T follicular helper cell (primary cell): ENCODE measurements around the gene NOXA1.
"Not testable (repeated sequence)": the region's sequence is repeated elsewhere in the genome, so short reads cannot be mapped to it uniquely, and the experiment has no call there.

Experiments used
- DNase-seq: peaks from one replicate; pipeline ENCODE4 v3.0.0-alpha.2; 2020; ENCODE audit warnings: low read depth
- total RNA-seq, 2 experiments: gene quantifications; one replicate each; lab custom pipeline; 2026; lab: John Stamatoyannopoulos, UW

The NOXA1 gene
- 1.2 to 5.8 reads per million in 2 experiments for total RNA-seq

- DNase-seq = peak; percentile 86
These were observed at the start of gene NOXA1, which contains the start of gene EXD3 for GRCh38 chr9:137422604-137423513. Gene NOXA1 (plus strand): TSS chr9:137423393. CDS start chr9:137423530, 137 bp downstream. Gene EXD3 (minus strand): TSS chr9:137423162. CDS start chr9:137395357, 27,805 bp downstream.

- DNase-seq = no peak
These were observed 49.6 kb upstream of the NOXA1 start for GRCh38 chr9:137373611-137373980.

- DNase-seq = no peak
These were observed 48.9 kb upstream of the NOXA1 start for GRCh38 chr9:137374131-137374845.

GRCh38 chr9:137375321-137376058 is 47.7 kb upstream of the NOXA1 start:
- DNase-seq = no peak

GRCh38 chr9:137376386-137376785 is 46.8 kb upstream of the NOXA1 start:
- DNase-seq = no peak

- not testable (repeated sequence) for DNase-seq
These were observed 44.3 kb upstream of the NOXA1 start for GRCh38 chr9:137378688-137379410.

- no peak for DNase-seq
These were observed 43.4 kb upstream of the NOXA1 start for GRCh38 chr9:137379761-137380161.

GRCh38 chr9:137380171-137380570 is 43.0 kb upstream of the NOXA1 start:
- DNase-seq = no peak

- no peak for DNase-seq
These were observed 42.6 kb upstream of the NOXA1 start for GRCh38 chr9:137380606-137381005.

GRCh38 chr9:137381501-137382443 is 41.4 kb upstream of the NOXA1 start:
- no peak for DNase-seq

- DNase-seq = no peak
These were observed 40.6 kb upstream of the NOXA1 start for GRCh38 chr9:137382444-137383080.

GRCh38 chr9:137383081-137383783 is 40.0 kb upstream of the NOXA1 start:
- no peak for DNase-seq

- no peak for DNase-seq
These were observed 39.1 kb upstream of the NOXA1 start for GRCh38 chr9:137383784-137384756.

- DNase-seq = no peak
These were observed 38.0 kb upstream of the NOXA1 start for GRCh38 chr9:137385061-137385655.

- DNase-seq = not testable (repeated sequence)
These were observed 36.6 kb upstream of the NOXA1 start for GRCh38 chr9:137386507-137387113.

- DNase-seq = peak; percentile 10
These were observed 35.9 kb upstream of the NOXA1 start for GRCh38 chr9:137387114-137387890.
